NB4 (cell line): ENCODE data around the gene CD74.

Experiments
- MYC ChIP-seq: IDR thresholded peaks from 2 replicates; pipeline ENCODE4 v1.6.1; 2011; ENCODE audit warnings: low read depth, low read length
- POLR2A ChIP-seq: IDR thresholded peaks from 2 replicates; pipeline ENCODE4 v1.6.1; 2011; ENCODE audit warnings: mild to moderate bottlenecking; ENCODE audit not compliant: insufficient read length; ENCODE audit errors: extremely low read depth
- TF ChIP-seq, protein P1 (sequence below): IDR thresholded peaks from one replicate; pipeline ENCODE4 v1.5.1; 2012; ENCODE audit warnings: low read depth, low read length
- TF ChIP-seq, protein P2 (sequence below): IDR thresholded peaks from 2 replicates; pipeline ENCODE4 v1.6.1; 2011; ENCODE audit warnings: low read depth, low read length

DNA sequence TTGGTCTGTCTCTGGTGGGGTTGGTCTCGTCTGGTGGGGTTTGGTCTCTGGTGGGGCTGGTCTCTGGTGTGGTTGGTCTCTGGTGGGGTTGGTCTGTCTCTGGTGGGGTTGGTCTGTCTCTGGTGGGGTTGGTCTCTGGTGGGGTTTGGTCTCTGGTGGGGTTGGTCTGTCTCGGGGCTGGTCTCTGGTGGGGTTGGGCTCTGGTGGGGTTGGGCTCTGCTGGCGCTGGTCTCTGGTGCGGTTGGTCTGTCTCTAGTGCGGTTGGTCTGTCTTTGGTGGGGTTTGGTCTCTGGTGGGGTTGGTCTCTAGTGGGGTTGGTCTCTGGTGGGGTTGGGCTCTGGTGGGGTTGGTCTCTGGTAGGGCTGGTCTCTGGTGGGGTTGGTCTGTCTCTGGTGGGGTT lies 16.3 kb upstream of the CD74 start:
- TF ChIP-seq, protein P1, sequence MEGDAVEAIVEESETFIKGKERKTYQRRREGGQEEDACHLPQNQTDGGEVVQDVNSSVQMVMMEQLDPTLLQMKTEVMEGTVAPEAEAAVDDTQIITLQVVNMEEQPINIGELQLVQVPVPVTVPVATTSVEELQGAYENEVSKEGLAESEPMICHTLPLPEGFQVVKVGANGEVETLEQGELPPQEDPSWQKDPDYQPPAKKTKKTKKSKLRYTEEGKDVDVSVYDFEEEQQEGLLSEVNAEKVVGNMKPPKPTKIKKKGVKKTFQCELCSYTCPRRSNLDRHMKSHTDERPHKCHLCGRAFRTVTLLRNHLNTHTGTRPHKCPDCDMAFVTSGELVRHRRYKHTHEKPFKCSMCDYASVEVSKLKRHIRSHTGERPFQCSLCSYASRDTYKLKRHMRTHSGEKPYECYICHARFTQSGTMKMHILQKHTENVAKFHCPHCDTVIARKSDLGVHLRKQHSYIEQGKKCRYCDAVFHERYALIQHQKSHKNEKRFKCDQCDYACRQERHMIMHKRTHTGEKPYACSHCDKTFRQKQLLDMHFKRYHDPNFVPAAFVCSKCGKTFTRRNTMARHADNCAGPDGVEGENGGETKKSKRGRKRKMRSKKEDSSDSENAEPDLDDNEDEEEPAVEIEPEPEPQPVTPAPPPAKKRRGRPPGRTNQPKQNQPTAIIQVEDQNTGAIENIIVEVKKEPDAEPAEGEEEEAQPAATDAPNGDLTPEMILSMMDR, result no peak
- TF ChIP-seq, protein P2, sequence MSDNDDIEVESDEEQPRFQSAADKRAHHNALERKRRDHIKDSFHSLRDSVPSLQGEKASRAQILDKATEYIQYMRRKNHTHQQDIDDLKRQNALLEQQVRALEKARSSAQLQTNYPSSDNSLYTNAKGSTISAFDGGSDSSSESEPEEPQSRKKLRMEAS, result no peak
- TF ChIP-seq POLR2A (no peak), MYC (no peak)
